H9 (cell line): ENCODE results near the gene TUBB2B. TPM values are rescaled to one million over a fixed set of nuclear protein-coding genes. Genes with fewer than 3 reads are reported as not detected.

ENCODE experiments used
- DNase-seq: peaks from one replicate; pipeline ENCODE4 v3.0.0-alpha.2; 2017
- H2AFZ ChIP-seq: one replicate; pipeline ENCODE4 v1.6.1; 2013; ENCODE audit warnings: mild to moderate bottlenecking, low read length, control low read depth, moderate library complexity
- H2AK5ac ChIP-seq: 2 replicates; pipeline ENCODE4 v1.6.1; 2013; ENCODE audit warnings: low read length, control low read depth, mixed read lengths; ENCODE audit not compliant: insufficient read length
- H2BK120ac ChIP-seq: one replicate; pipeline ENCODE4 v1.6.1; 2013; ENCODE audit warnings: low read depth, mild to moderate bottlenecking, low read length, control low read depth, inconsistent platforms; ENCODE audit not compliant: poor library complexity, severe bottlenecking
- H2BK12ac ChIP-seq: 2 replicates; pipeline ENCODE4 v1.6.1; 2013; ENCODE audit warnings: low read length, control low read depth, mixed read lengths, low read depth; ENCODE audit not compliant: insufficient read length
- H2BK15ac ChIP-seq: 2 replicates; pipeline ENCODE4 v1.6.1; 2013; ENCODE audit warnings: low read depth, low read length, control low read depth
- H2BK20ac ChIP-seq: one replicate; pipeline ENCODE4 v1.6.1; 2013; ENCODE audit warnings: low read depth, mild to moderate bottlenecking, low read length, control low read depth, inconsistent platforms; ENCODE audit not compliant: poor library complexity, severe bottlenecking
- H2BK5ac ChIP-seq: 2 replicates; pipeline ENCODE4 v1.6.1; 2013; ENCODE audit warnings: low read length, control low read depth, mixed read lengths; ENCODE audit not compliant: insufficient read length
- H3K14ac ChIP-seq: 2 replicates; pipeline ENCODE4 v1.6.1; 2013; ENCODE audit warnings: low read length, control low read depth; ENCODE audit not compliant: insufficient read depth
- H3K18ac ChIP-seq: 2 replicates; pipeline ENCODE4 v1.6.1; 2013; ENCODE audit warnings: low read depth, mild to moderate bottlenecking, mixed read lengths, low read length, control low read depth; ENCODE audit not compliant: insufficient read length
- H3K23ac ChIP-seq: 2 replicates; pipeline ENCODE4 v1.6.1; 2013; ENCODE audit warnings: low read length, control low read depth, mixed read lengths, low read depth; ENCODE audit not compliant: insufficient read length
- H3K23me2 ChIP-seq: 2 replicates; pipeline ENCODE4 v1.6.1; 2013; ENCODE audit warnings: low read depth, mild to moderate bottlenecking, mixed read lengths, low read length, control low read depth; ENCODE audit not compliant: insufficient read length, poor library complexity, severe bottlenecking
- H3K27ac ChIP-seq: 2 replicates; pipeline ENCODE4 v1.5.1; 2013; ENCODE audit warnings: low read length, control low read depth, mixed read lengths, low read depth; ENCODE audit not compliant: insufficient read length
- H3K27me3 ChIP-seq: 2 replicates; pipeline ENCODE4 v1.6.1; 2013; ENCODE audit warnings: low read length, control low read depth, inconsistent platforms; ENCODE audit not compliant: insufficient read depth
- H3K4ac ChIP-seq: 2 replicates; pipeline ENCODE4 v1.6.1; 2013; ENCODE audit warnings: low read depth, mild to moderate bottlenecking, control low read depth, inconsistent platforms, low read length, moderate library complexity
- H3K4me1 ChIP-seq: 2 replicates; pipeline ENCODE4 v1.6.1; 2013; ENCODE audit warnings: low read length, control low read depth, inconsistent platforms; ENCODE audit not compliant: insufficient read depth
- H3K4me2 ChIP-seq: 2 replicates; pipeline ENCODE4 v1.6.1; 2013; ENCODE audit warnings: low read length, control low read depth, mixed read lengths; ENCODE audit not compliant: insufficient read length, insufficient read depth
- H3K56ac ChIP-seq: 2 replicates; pipeline ENCODE4 v1.6.1; 2013; ENCODE audit warnings: low read depth, mild to moderate bottlenecking, mixed read lengths, low read length, control low read depth; ENCODE audit not compliant: insufficient read length
- H3K79me1 ChIP-seq: 2 replicates; pipeline ENCODE4 v1.6.1; 2013; ENCODE audit warnings: low read depth, mild to moderate bottlenecking, moderate library complexity, low read length, control low read depth, inconsistent platforms; ENCODE audit not compliant: insufficient read depth, poor library complexity, severe bottlenecking
- H3K79me2 ChIP-seq: 2 replicates; pipeline ENCODE4 v1.6.1; 2013; ENCODE audit warnings: low read length, control low read depth, inconsistent platforms; ENCODE audit not compliant: insufficient read depth
- H3K9ac ChIP-seq: 2 replicates; pipeline ENCODE4 v1.6.1; 2013; ENCODE audit warnings: low read length, control low read depth, mixed read lengths; ENCODE audit not compliant: insufficient read length; ENCODE audit errors: extremely low read depth
- H3K9me3 ChIP-seq: one replicate; pipeline ENCODE4 v1.6.1; 2013; ENCODE audit warnings: low read depth, low read length, inconsistent platforms; ENCODE audit not compliant: control insufficient read depth
- H3T11ph ChIP-seq: one replicate; pipeline ENCODE4 v1.6.1; 2013; ENCODE audit warnings: mild to moderate bottlenecking, low read length, control low read depth, inconsistent platforms
- H4K20me1 ChIP-seq: one replicate; pipeline ENCODE4 v1.6.1; 2013; ENCODE audit not compliant: control insufficient read depth, insufficient read length, insufficient read depth
- H4K5ac ChIP-seq: 2 replicates; pipeline ENCODE4 v1.6.1; 2013; ENCODE audit warnings: low read depth, mild to moderate bottlenecking, mixed read lengths, low read length, control low read depth; ENCODE audit not compliant: insufficient read length
- H4K8ac ChIP-seq: replicated peaks from 2 replicates; pipeline ENCODE4 v1.6.1; 2013; ENCODE audit warnings: low read length, control low read depth, mixed read lengths, low read depth; ENCODE audit not compliant: insufficient read length
- H4K91ac ChIP-seq: 2 replicates; pipeline ENCODE4 v1.6.1; 2013; ENCODE audit warnings: low read depth, mild to moderate bottlenecking, moderate library complexity, mixed read lengths, low read length, control low read depth; ENCODE audit not compliant: insufficient read length
- H3K27ac Mint-ChIP-seq, 3 experiments: 2 replicates in 2 of 3; 3 replicates in 1 of 3; pipeline ENCODE4 v1.8.0; 2020 to 2021; ENCODE audit warnings: mixed read lengths in 3 of 3, mild to moderate bottlenecking in 1 of 3, moderate library complexity in 1 of 3
- H3K27me3 Mint-ChIP-seq: 2 replicates; pipeline ENCODE4 v1.8.0; 2021; ENCODE audit warnings: low read depth, mild to moderate bottlenecking, moderate library complexity, mixed read lengths
- H3K36me3 Mint-ChIP-seq, 3 experiments: 2 replicates in 2 of 3; 3 replicates in 1 of 3; pipeline ENCODE4 v1.8.0; 2020 to 2021; ENCODE audit warnings: low read depth in 3 of 3, mixed read lengths in 3 of 3; ENCODE audit not compliant: insufficient read depth in 1 of 3
- H3K4me1 Mint-ChIP-seq, 2 experiments: 2 replicates each; pipeline ENCODE4 v1.8.0; 2020; ENCODE audit warnings: mixed read lengths in 2 of 2
- H3K4me3 Mint-ChIP-seq, 2 experiments: 2 replicates in 1 of 2; 3 replicates in 1 of 2; pipeline ENCODE4 v1.8.0; 2020 to 2021; ENCODE audit warnings: mild to moderate bottlenecking in 2 of 2, mixed read lengths in 2 of 2, moderate library complexity in 1 of 2
- H3K9me3 Mint-ChIP-seq, 2 experiments: 2 replicates in 1 of 2; 3 replicates in 1 of 2; pipeline ENCODE4 v1.8.0; 2020; ENCODE audit warnings: mild to moderate bottlenecking in 2 of 2, mixed read lengths in 2 of 2, moderate library complexity in 1 of 2
- CTCF ChIP-seq: fragments of 200-600 bp; sonication (generic); conservative IDR thresholded peaks from 3 replicates; pipeline ENCODE4 v1.8.0; 2021; ENCODE audit warnings: antibody characterized with exemption, mild to moderate bottlenecking
- total RNA-seq: library from RNA; stranded (reverse); gene quantifications from 2 replicates; pipeline ENCODE4 v1.2.1, GENCODE V29; 2021

TUBB2B gene
- total RNA-seq, 1 experiment from 2014 or later = 320 TPM

- no peak overlapping the region for H2AFZ ChIP-seq
- no peak overlapping the region for H3K4me3 Mint-ChIP-seq
- H3K4ac ChIP-seq = no peak overlapping the region
- H2BK20ac ChIP-seq = no peak overlapping the region
- H3K4me1 Mint-ChIP-seq = peaks cover 16 to 18% of the 10 kb centered on the region in 2 experiments
- no peak overlapping the region for H3K27ac ChIP-seq
- no peaks in the 10 kb centered on the region for H3K79me1 ChIP-seq
- H2BK12ac ChIP-seq = no peak overlapping the region
- no peak overlapping the region for H4K91ac ChIP-seq
- H3K18ac ChIP-seq = no peak overlapping the region
- no peak overlapping the region for H3K56ac ChIP-seq
- H2BK15ac ChIP-seq = no peak overlapping the region
- no peaks in the 10 kb centered on the region for H3K9me3 ChIP-seq
- H2BK120ac ChIP-seq = no peak overlapping the region
- DNase-seq = no peak
- H3K4me1 ChIP-seq = peaks cover 6% of the 10 kb centered on the region
- H4K5ac ChIP-seq = no peak overlapping the region
- no peak overlapping the region for H3K9ac ChIP-seq
- H3T11ph ChIP-seq = no peak overlapping the region
- no peaks in the 10 kb centered on the region for H3K27me3 Mint-ChIP-seq
- H3K23ac ChIP-seq = no peak overlapping the region
- H3K36me3 Mint-ChIP-seq = no peaks in the 10 kb centered on the region
- no peak overlapping the region for H2BK5ac ChIP-seq
- H3K79me2 ChIP-seq = no peaks in the 10 kb centered on the region
- H3K27me3 ChIP-seq = no peaks in the 10 kb centered on the region
- no peak overlapping the region for H3K14ac ChIP-seq
- H2AK5ac ChIP-seq = no peak overlapping the region
- H4K20me1 ChIP-seq = no peaks in the 10 kb centered on the region
- H3K9me3 Mint-ChIP-seq = peaks cover 3 to 4% of the 10 kb centered on the region in 2 experiments; a peak in 4 of 5 replicates
- no peak for TF ChIP-seq CTCF
- H3K4me2 ChIP-seq = no peak overlapping the region
- no peak overlapping the region for H3K27ac Mint-ChIP-seq
- H4K8ac ChIP-seq = no peak overlapping the region
- H3K23me2 ChIP-seq = no peaks in the 10 kb centered on the region
These were observed 26.8 kb downstream of the TUBB2B start for GRCh38 chr6:3200682-3201081.
